ENCODE data around the gene MEGF6. TPM values are rescaled to one million over a fixed set of nuclear protein-coding genes. Genes with fewer than 3 reads are reported as not detected.

Gene MEGF6
- total RNA-seq, 1 experiment from 2014 or later: 21.3 TPM

- no peak overlapping the region for H3K27ac Mint-ChIP-seq
- H3K4ac ChIP-seq (ENCODE audit: low read depth, low read length): no peak overlapping the region
- TF ChIP-seq CTCF (conservative IDR thresholded peaks at IDR 0.05): no peak
- no peaks in the 10 kb centered on the region for H3K9me3 ChIP-seq (ENCODE audit: control insufficient read depth, low read depth, low read length)
- H3K4me1 Mint-ChIP-seq: no peaks in the 10 kb centered on the region
- no peak overlapping the region for H3K4me2 ChIP-seq (ENCODE audit: insufficient read depth, insufficient read length, low read length)
- H3K27me3 Mint-ChIP-seq (ENCODE audit: low read depth): no peaks in the 10 kb centered on the region
- H2BK5ac ChIP-seq (ENCODE audit: insufficient read length, low read length): no peak overlapping the region
- no peaks in the 10 kb centered on the region for H3K79me1 ChIP-seq (ENCODE audit: insufficient read depth, low read depth, low read length, poor library complexity, severe bottlenecking)
- no peaks in the 10 kb centered on the region for H3K9me3 Mint-ChIP-seq
- H2AK5ac ChIP-seq (ENCODE audit: insufficient read length, low read length): no peak overlapping the region
- no peak overlapping the region for H3K14ac ChIP-seq (ENCODE audit: insufficient read depth, low read length)
- no peak overlapping the region for H4K8ac ChIP-seq (replicated peaks; ENCODE audit: insufficient read length, low read depth, low read length)
- no peak overlapping the region for H3K56ac ChIP-seq (ENCODE audit: insufficient read length, low read depth, low read length)
- H2AFZ ChIP-seq (ENCODE audit: low read length): no peak overlapping the region
- no peak overlapping the region for H4K91ac ChIP-seq (ENCODE audit: insufficient read length, low read depth, low read length)
- no peak overlapping the region for H4K5ac ChIP-seq (ENCODE audit: insufficient read length, low read depth, low read length)
- DNase-seq: no peak
- H4K20me1 ChIP-seq (ENCODE audit: control insufficient read depth, insufficient read depth, insufficient read length): no peaks in the 10 kb centered on the region
- H2BK120ac ChIP-seq (ENCODE audit: low read depth, low read length, poor library complexity, severe bottlenecking): no peak overlapping the region
- no peaks in the 10 kb centered on the region for H3K4me1 ChIP-seq (ENCODE audit: insufficient read depth, low read length)
- H3K9ac ChIP-seq (ENCODE audit: extremely low read depth, insufficient read length, low read length): no peak overlapping the region
- H3K18ac ChIP-seq (ENCODE audit: insufficient read length, low read depth, low read length): no peak overlapping the region
- no peaks in the 10 kb centered on the region for H3K23me2 ChIP-seq (ENCODE audit: insufficient read length, low read depth, low read length, poor library complexity, severe bottlenecking)
- H3K4me3 Mint-ChIP-seq: no peak overlapping the region
- H2BK20ac ChIP-seq (ENCODE audit: low read depth, low read length, poor library complexity, severe bottlenecking): no peak overlapping the region
- H3K23ac ChIP-seq (ENCODE audit: insufficient read length, low read depth, low read length): no peak overlapping the region
- no peaks in the 10 kb centered on the region for H3K27me3 ChIP-seq (ENCODE audit: insufficient read depth, low read length)
- H2BK15ac ChIP-seq (ENCODE audit: low read depth, low read length): no peak overlapping the region
- H3T11ph ChIP-seq (ENCODE audit: low read length): no peak overlapping the region
- no peak overlapping the region for H3K27ac ChIP-seq (ENCODE audit: insufficient read length, low read depth, low read length)
- H2BK12ac ChIP-seq (ENCODE audit: insufficient read length, low read depth, low read length): no peak overlapping the region
- H3K36me3 Mint-ChIP-seq (ENCODE audit: insufficient read depth in 1 of 3, low read depth in 3 of 3): no peaks in the 10 kb centered on the region; a peak in 1 of 7 replicates
- WGBS (ENCODE audit: extremely low coverage, insufficient read length, low lambda C conversion rate): no CpG with 5 or more reads among the region's 32 CpGs
- no peaks in the 10 kb centered on the region for H3K79me2 ChIP-seq (ENCODE audit: insufficient read depth, low read length)
Observed at GRCh38 chr1:3500265-3500835, 111.0 kb downstream of the MEGF6 start.
